Activated CD4-positive, alpha-beta T cell treated with anti-CD3 and anti-CD28 coated beads, Interleukin-2, amount 10 ng/mL, durations not matched to agents 7 days and 5 days (primary cell): ENCODE results near the gene PTPN14. TPM values are rescaled to one million over a fixed set of nuclear protein-coding genes. Genes with fewer than 3 reads are reported as not detected.
"Not testable (repeated sequence)": the region's sequence is repeated elsewhere in the genome, so short reads cannot be mapped to it uniquely, and the experiment has no call there.

ENCODE experiments used
- CTCF ChIA-PET: fragments of 350-600 bp; sonication (Branson Sonifier 250); formaldehyde crosslinking; loops from one replicate; lab custom pipeline; 2021; ENCODE audit warnings: antibody characterized with exemption; lab: Charles Lee
- POLR2A ChIA-PET: fragments of 350-600 bp; sonication (Branson Sonifier 250); formaldehyde crosslinking; loops from one replicate; lab custom pipeline; 2021; ENCODE audit warnings: antibody characterized with exemption; lab: Charles Lee
- DNase-seq: peaks from one replicate; pipeline ENCODE4 v3.0.0-alpha.2; 2020
- H3K27ac Mint-ChIP-seq: one replicate; pipeline ENCODE4 v1.8.0; 2021; ENCODE audit warnings: mild to moderate bottlenecking, moderate library complexity, mixed read lengths
- H3K27me3 Mint-ChIP-seq: one replicate; pipeline ENCODE4 v1.8.0; 2021; ENCODE audit warnings: mixed read lengths
- H3K36me3 Mint-ChIP-seq: one replicate; pipeline ENCODE4 v1.8.0; 2021; ENCODE audit warnings: low read depth, mixed read lengths
- H3K4me1 Mint-ChIP-seq: one replicate; pipeline ENCODE4 v1.8.0; 2021; ENCODE audit warnings: mixed read lengths
- H3K4me3 Mint-ChIP-seq: one replicate; pipeline ENCODE4 v1.8.0; 2021; ENCODE audit warnings: mild to moderate bottlenecking, moderate library complexity, mixed read lengths
- H3K9me3 Mint-ChIP-seq: one replicate; pipeline ENCODE4 v1.8.0; 2021; ENCODE audit warnings: mixed read lengths
- total RNA-seq, 2 experiments: library from RNA; stranded (reverse); gene quantifications; one replicate each; pipeline ENCODE4 v1.2.3, GENCODE V29; 2021

PTPN14 gene
- total RNA-seq, 2 experiments from 2014 or later, result 0.32 to 0.37 TPM

GRCh38 chr1:214525535-214526019 lies 25.8 kb downstream of the PTPN14 start:
- no peak for DNase-seq
- H3K36me3 Mint-ChIP-seq, result no peaks in the 10 kb centered on the region
- no peaks in the 10 kb centered on the region for H3K27me3 Mint-ChIP-seq
- no peak overlapping the region for H3K4me3 Mint-ChIP-seq
- ChIA-PET CTCF (interaction anchor here (0.6 to 0.9 kb wide), 5 partner anchors 9 to 778 kb away, joined by 3 to 4 read pairs (median 3); no protein-coding TSS in a partner anchor), POLR2A (no interaction called here)
- H3K27ac Mint-ChIP-seq, result no peak overlapping the region
- peaks cover 15% of the 10 kb centered on the region for H3K4me1 Mint-ChIP-seq
- H3K9me3 Mint-ChIP-seq, result no peaks in the 10 kb centered on the region

GRCh38 chr1:214524824-214525223 lies 26.6 kb downstream of the PTPN14 start:
- H3K27ac Mint-ChIP-seq, result no peak overlapping the region
- POLR2A ChIA-PET, result no interaction called here
- H3K4me3 Mint-ChIP-seq, result no peak overlapping the region
- H3K27me3 Mint-ChIP-seq, result no peaks in the 10 kb centered on the region
- no peaks in the 10 kb centered on the region for H3K36me3 Mint-ChIP-seq
- CTCF ChIA-PET, result no interaction called here
- H3K9me3 Mint-ChIP-seq, result no peaks in the 10 kb centered on the region
- H3K4me1 Mint-ChIP-seq, result peaks cover 15% of the 10 kb centered on the region
- no peak for DNase-seq

- ChIA-PET POLR2A (no interaction called here), CTCF (no interaction called here)
- no peak overlapping the region for H3K4me3 Mint-ChIP-seq
- no peaks in the 10 kb centered on the region for H3K9me3 Mint-ChIP-seq
- H3K27me3 Mint-ChIP-seq, result no peaks in the 10 kb centered on the region
- H3K4me1 Mint-ChIP-seq, result peaks cover 15% of the 10 kb centered on the region
- no peaks in the 10 kb centered on the region for H3K36me3 Mint-ChIP-seq
- no peak overlapping the region for H3K27ac Mint-ChIP-seq
- DNase-seq, result no peak
Measured at GRCh38 chr1:214523124-214523824, 28.1 kb downstream of the PTPN14 start.

GRCh38 chr1:214521458-214521857 lies 29.9 kb downstream of the PTPN14 start:
- H3K9me3 Mint-ChIP-seq, CTCF ChIA-PET, POLR2A ChIA-PET, H3K4me3 Mint-ChIP-seq, H3K27ac Mint-ChIP-seq, DNase-seq, H3K36me3 Mint-ChIP-seq, H3K27me3 Mint-ChIP-seq: not testable (repeated sequence)
- peaks cover 15% of the 10 kb centered on the region for H3K4me1 Mint-ChIP-seq

GRCh38 chr1:214520544-214521165 lies 30.7 kb downstream of the PTPN14 start:
- no peaks in the 10 kb centered on the region for H3K27me3 Mint-ChIP-seq
- ChIA-PET POLR2A (no interaction called here), CTCF (interaction anchor here (0.6 to 0.7 kb wide), 2 partner anchors 44 to 56 kb away, joined by 3 to 4 read pairs; no protein-coding TSS in a partner anchor)
- H3K4me3 Mint-ChIP-seq, result no peak overlapping the region
- H3K27ac Mint-ChIP-seq, result no peak overlapping the region
- H3K36me3 Mint-ChIP-seq, result no peaks in the 10 kb centered on the region
- H3K9me3 Mint-ChIP-seq, result no peaks in the 10 kb centered on the region
- peaks cover 21% of the 10 kb centered on the region for H3K4me1 Mint-ChIP-seq
- no peak for DNase-seq

GRCh38 chr1:214518361-214518760 lies 33.0 kb downstream of the PTPN14 start:
- Mint-ChIP-seq H3K36me3 (no peaks in the 10 kb centered on the region), H3K9me3 (no peaks in the 10 kb centered on the region), H3K4me3 (no peak overlapping the region), H3K4me1 (peaks cover 8% of the 10 kb centered on the region), H3K27ac (no peak overlapping the region), H3K27me3 (no peaks in the 10 kb centered on the region)
- CTCF ChIA-PET, result no interaction called here
- POLR2A ChIA-PET, result no interaction called here
- DNase-seq, result no peak

GRCh38 chr1:214516434-214517326 lies 34.7 kb downstream of the PTPN14 start:
- CTCF ChIA-PET, result interaction anchor here (0.6 to 1.1 kb wide), 3 partner anchors 9 to 36 kb away, joined by 3 read pairs; no protein-coding TSS in a partner anchor
- Mint-ChIP-seq H3K36me3 (no peaks in the 10 kb centered on the region), H3K27ac (no peak overlapping the region), H3K4me3 (no peak overlapping the region), H3K4me1 (peaks cover 8% of the 10 kb centered on the region), H3K27me3 (no peaks in the 10 kb centered on the region), H3K9me3 (no peaks in the 10 kb centered on the region)
- DNase-seq, result no peak
- POLR2A ChIA-PET, result no interaction called here

GRCh38 chr1:214515544-214516433 lies 35.6 kb downstream of the PTPN14 start:
- no peak for DNase-seq
- Mint-ChIP-seq H3K4me3 (peak overlapping the region; percentile 14), H3K27me3 (no peaks in the 10 kb centered on the region), H3K9me3 (no peaks in the 10 kb centered on the region), H3K4me1 (peaks cover 8% of the 10 kb centered on the region), H3K36me3 (no peaks in the 10 kb centered on the region), H3K27ac (no peak overlapping the region)
- ChIA-PET CTCF (interaction anchor here (1.0 kb wide), 1 partner anchor 22 kb away, joined by 3 read pairs; no protein-coding TSS in a partner anchor), POLR2A (no interaction called here)

GRCh38 chr1:214514819-214515383 lies 36.5 kb downstream of the PTPN14 start:
- Mint-ChIP-seq H3K4me1 (peaks cover 8% of the 10 kb centered on the region), H3K9me3 (peaks cover 3% of the 10 kb centered on the region), H3K4me3 (no peak overlapping the region), H3K36me3 (peaks cover 2% of the 10 kb centered on the region), H3K27me3 (no peaks in the 10 kb centered on the region), H3K27ac (no peak overlapping the region)
- ChIA-PET CTCF (no interaction called here), POLR2A (no interaction called here)
- no peak for DNase-seq

- no peak for DNase-seq
- Mint-ChIP-seq H3K4me1 (peaks cover 8% of the 10 kb centered on the region), H3K27ac (no peak overlapping the region), H3K27me3 (no peaks in the 10 kb centered on the region), H3K36me3 (peaks cover 2% of the 10 kb centered on the region), H3K4me3 (no peak overlapping the region), H3K9me3 (peaks cover 4% of the 10 kb centered on the region)
- CTCF ChIA-PET, result interaction anchor here (1.3 kb wide), 1 partner anchor 11 kb away, joined by 3 read pairs; no protein-coding TSS in a partner anchor
- POLR2A ChIA-PET, result no interaction called here
Measured at GRCh38 chr1:214514032-214514818, 37.2 kb downstream of the PTPN14 start.

- Mint-ChIP-seq H3K9me3 (peaks cover 4% of the 10 kb centered on the region), H3K36me3 (peaks cover 2% of the 10 kb centered on the region), H3K27ac (no peak overlapping the region), H3K4me1 (peaks cover 8% of the 10 kb centered on the region), H3K27me3 (no peaks in the 10 kb centered on the region), H3K4me3 (no peak overlapping the region)
- ChIA-PET CTCF (interaction anchor here (0.6 to 1.3 kb wide), 2 partner anchors 12 to 154 kb away, joined by 3 read pairs; no protein-coding TSS in a partner anchor), POLR2A (no interaction called here)
- no peak for DNase-seq
Measured at GRCh38 chr1:214513394-214513793, 38.0 kb downstream of the PTPN14 start.
